Urinary bladder (tissue), 4 donors: ENCODE data around the gene BAD. TPM values are rescaled to one million over a fixed set of nuclear protein-coding genes. Genes with fewer than 3 reads are reported as not detected.
A peak's percentile ranks its signal among the peaks of the same experiment; 100 is the strongest.

ENCODE experiments used
- DNase-seq: peaks from one replicate; pipeline ENCODE4 v3.0.0-alpha.2; 2015; ENCODE audit errors: extremely low spot score
- H3K27ac ChIP-seq: one replicate; pipeline ENCODE4 v1.5.1; 2013; ENCODE audit warnings: low read depth, mild to moderate bottlenecking, moderate library complexity
- H3K36me3 ChIP-seq: one replicate; pipeline ENCODE4 v1.6.1; 2013; ENCODE audit warnings: mild to moderate bottlenecking, moderate library complexity; ENCODE audit not compliant: insufficient read depth
- H3K4me1 ChIP-seq: one replicate; pipeline ENCODE4 v1.6.1; 2013; ENCODE audit warnings: mild to moderate bottlenecking, moderate library complexity; ENCODE audit not compliant: insufficient read depth
- H3K4me3 ChIP-seq: one replicate; pipeline ENCODE4 v1.5.1; 2013; ENCODE audit warnings: low read depth, low read length
- WGBS: extraction: QIAGEN DNeasy Blood & Tissue Kit; methylation state at CpG from one replicate; pipeline ENCODE4 v1.1.7; 2013; 5-methylcytosine and 5-hydroxymethylcytosine counted together
- polyA plus RNA-seq: library from polyadenylated mRNA; stranded (reverse); fragments of 200-250 nt; gene quantifications from one replicate; pipeline ENCODE4 v1.2.3, GENCODE V29; 2013
- total RNA-seq: library from RNA; depleted of rRNA; stranded (reverse); fragments of >200 nt; gene quantifications from one replicate; pipeline ENCODE4 v1.2.3, GENCODE V29; 2014
- donor health status: healthy with polysubstance abuse.
- donor health status: healthy.

The BAD gene
- total and polyA plus RNA-seq, 2 donors, result 34.2 to 111 TPM

- Histone ChIP-seq H3K27ac (no peak overlapping the region), H3K36me3 (peaks cover 7% of the 10 kb centered on the region), H3K4me3 (no peak overlapping the region), H3K4me1 (no peaks in the 10 kb centered on the region)
- WGBS, result 92% methylated on average over 32 of the region's 32 CpGs
- DNase-seq, result no peak
These were observed 25.4 kb downstream of the BAD start for GRCh38 chr11:64258946-64259532.

GRCh38 chr11:64258356-64258755 is 26.1 kb downstream of the BAD start:
- no peaks in the 10 kb centered on the region for H3K4me1 ChIP-seq
- no peak for DNase-seq
- no peak overlapping the region for H3K27ac ChIP-seq
- 92% methylated on average over 24 of the region's 24 CpGs for WGBS
- peaks cover 7% of the 10 kb centered on the region for H3K36me3 ChIP-seq
- H3K4me3 ChIP-seq, result no peak overlapping the region

GRCh38 chr11:64256300-64256699 is 28.2 kb downstream of the BAD start:
- Histone ChIP-seq H3K27ac (no peak overlapping the region), H3K4me3 (no peak overlapping the region), H3K36me3 (peaks cover 3% of the 10 kb centered on the region), H3K4me1 (no peaks in the 10 kb centered on the region)
- no peak for DNase-seq
- WGBS, result 84% methylated on average over 15 of the region's 15 CpGs

- DNase-seq, result no peak
- Histone ChIP-seq H3K4me1 (no peaks in the 10 kb centered on the region), H3K36me3 (peaks cover 3% of the 10 kb centered on the region), H3K27ac (no peak overlapping the region), H3K4me3 (no peak overlapping the region)
- WGBS, result 85% methylated on average over 35 of the region's 35 CpGs
These were observed 29.0 kb downstream of the BAD start for GRCh38 chr11:64255135-64256128.

- DNase-seq, result no peak
- Histone ChIP-seq H3K4me3 (no peak overlapping the region), H3K36me3 (peaks cover 2% of the 10 kb centered on the region), H3K4me1 (no peaks in the 10 kb centered on the region), H3K27ac (no peak overlapping the region)
- WGBS, result 88% methylated on average over 7 of the region's 7 CpGs
These were observed 30.1 kb downstream of the BAD start for GRCh38 chr11:64254326-64254725.

GRCh38 chr11:64253481-64253880 is 31.0 kb downstream of the BAD start:
- WGBS, result 60% methylated on average over 5 of the region's 5 CpGs
- Histone ChIP-seq H3K4me1 (no peaks in the 10 kb centered on the region), H3K4me3 (no peak overlapping the region), H3K36me3 (no peaks in the 10 kb centered on the region), H3K27ac (no peak overlapping the region)
- no peak for DNase-seq

GRCh38 chr11:64253043-64253442 is 31.4 kb downstream of the BAD start:
- Histone ChIP-seq H3K27ac (no peak overlapping the region), H3K4me1 (no peaks in the 10 kb centered on the region), H3K4me3 (no peak overlapping the region), H3K36me3 (no peaks in the 10 kb centered on the region)
- no peak for DNase-seq
- WGBS, result 63% methylated on average over 8 of the region's 8 CpGs

- H3K27ac ChIP-seq, result no peak overlapping the region
- DNase-seq, result no peak
- H3K4me1 ChIP-seq, result no peaks in the 10 kb centered on the region
- H3K36me3 ChIP-seq, result no peaks in the 10 kb centered on the region
- 3% methylated on average over 23 of the region's 23 CpGs for whole genome bisulfite sequencing
- H3K4me3 ChIP-seq, result peak overlapping the region; percentile 80
These were observed 32.2 kb downstream of the BAD start for GRCh38 chr11:64252003-64252872.

GRCh38 chr11:64251753-64252002 is 32.8 kb downstream of the BAD start:
- no peak for DNase-seq
- H3K4me1 ChIP-seq, result no peaks in the 10 kb centered on the region
- peak overlapping the region; percentile 80 for H3K4me3 ChIP-seq
- H3K27ac ChIP-seq, result no peak overlapping the region
- no peaks in the 10 kb centered on the region for H3K36me3 ChIP-seq
- WGBS, result 1% methylated on average over 18 of the region's 18 CpGs

GRCh38 chr11:64251016-64251752 is 33.3 kb downstream of the BAD start, which contains the start of gene PLCB3:
TSS of gene PLCB3 (plus strand) at chr11:64251530. CDS start at chr11:64251650, 120 bp downstream.
- H3K4me3 ChIP-seq, result peak within 1 kb of the TSS; percentile 80
- no peaks in the 10 kb centered on the region for H3K4me1 ChIP-seq
- H3K36me3 ChIP-seq, result no peaks in the 10 kb centered on the region
- no peak for DNase-seq
- WGBS, result under 1% methylated on average over 75 of the region's 75 CpGs
- no peak within 1 kb of the TSS for H3K27ac ChIP-seq

- Histone ChIP-seq H3K4me3 (peak overlapping the region; percentile 80), H3K4me1 (no peaks in the 10 kb centered on the region), H3K27ac (no peak overlapping the region), H3K36me3 (no peaks in the 10 kb centered on the region)
- 19% methylated on average over 13 of the region's 13 CpGs for WGBS
- DNase-seq, result no peak
These were observed 34.0 kb downstream of the BAD start for GRCh38 chr11:64250415-64251015.

- DNase-seq, result no peak
- Histone ChIP-seq H3K36me3 (no peaks in the 10 kb centered on the region), H3K4me1 (no peaks in the 10 kb centered on the region), H3K27ac (no peak overlapping the region), H3K4me3 (no peak overlapping the region)
- WGBS, result 89% methylated on average over 8 of the region's 8 CpGs
These were observed 34.7 kb downstream of the BAD start for GRCh38 chr11:64249563-64250414.
